HK-2 (cell line): ENCODE measurements around the gene STPG3.
"Not testable (repeated sequence)": the region's sequence is repeated elsewhere in the genome, so short reads cannot be mapped to it uniquely, and the experiment has no call there.

ENCODE experiments used
- DNase-seq: peaks from one replicate; pipeline ENCODE4 v3.0.0-alpha.2; 2018; ENCODE audit not compliant: unreplicated experiment

Gene STPG3

DNA sequence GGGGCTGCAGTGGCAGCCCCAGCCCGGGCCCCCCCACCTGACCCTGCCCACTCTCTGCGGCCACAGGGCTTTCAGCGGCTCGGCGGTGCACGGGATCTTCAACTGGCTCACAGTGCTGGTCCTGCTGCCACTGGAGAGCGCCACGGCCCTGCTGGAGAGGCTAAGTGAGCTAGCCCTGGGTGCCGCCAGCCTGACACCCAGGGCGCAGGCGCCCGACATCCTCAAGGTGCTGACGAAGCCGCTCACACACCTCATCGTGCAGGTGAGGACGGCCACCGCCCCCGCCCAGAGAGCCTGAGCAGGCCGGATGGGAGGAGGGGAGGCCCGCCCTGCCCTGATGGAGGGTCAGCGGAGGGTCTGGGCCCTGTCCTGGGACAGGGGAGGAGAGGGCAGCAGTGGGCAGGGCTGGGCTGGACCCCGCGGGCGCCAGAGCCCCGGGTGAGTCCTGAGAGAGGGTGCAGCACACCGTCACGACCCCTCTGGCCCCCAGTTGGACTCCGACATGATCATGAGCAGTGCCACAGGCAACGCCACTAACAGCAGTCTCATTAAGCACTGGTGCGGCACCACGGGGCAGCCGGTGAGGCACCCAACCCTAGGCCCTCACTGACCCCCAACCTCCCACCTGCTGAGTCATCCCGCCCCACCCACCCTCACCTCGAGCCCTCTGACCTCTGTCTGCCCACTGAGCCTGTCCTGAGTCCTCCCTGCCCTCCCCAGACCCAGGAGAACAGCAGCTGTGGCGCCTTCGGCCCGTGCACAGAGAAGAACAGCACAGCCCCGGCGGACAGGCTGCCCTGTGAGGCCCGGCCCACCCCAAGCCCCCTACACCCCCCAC lies 17.7 kb upstream of the STPG3 start:
- DNase-seq = no peak

- DNase-seq = no peak
Measured at GRCh38 chr9:137234055-137234697, 16.9 kb upstream of the STPG3 start.

DNA sequence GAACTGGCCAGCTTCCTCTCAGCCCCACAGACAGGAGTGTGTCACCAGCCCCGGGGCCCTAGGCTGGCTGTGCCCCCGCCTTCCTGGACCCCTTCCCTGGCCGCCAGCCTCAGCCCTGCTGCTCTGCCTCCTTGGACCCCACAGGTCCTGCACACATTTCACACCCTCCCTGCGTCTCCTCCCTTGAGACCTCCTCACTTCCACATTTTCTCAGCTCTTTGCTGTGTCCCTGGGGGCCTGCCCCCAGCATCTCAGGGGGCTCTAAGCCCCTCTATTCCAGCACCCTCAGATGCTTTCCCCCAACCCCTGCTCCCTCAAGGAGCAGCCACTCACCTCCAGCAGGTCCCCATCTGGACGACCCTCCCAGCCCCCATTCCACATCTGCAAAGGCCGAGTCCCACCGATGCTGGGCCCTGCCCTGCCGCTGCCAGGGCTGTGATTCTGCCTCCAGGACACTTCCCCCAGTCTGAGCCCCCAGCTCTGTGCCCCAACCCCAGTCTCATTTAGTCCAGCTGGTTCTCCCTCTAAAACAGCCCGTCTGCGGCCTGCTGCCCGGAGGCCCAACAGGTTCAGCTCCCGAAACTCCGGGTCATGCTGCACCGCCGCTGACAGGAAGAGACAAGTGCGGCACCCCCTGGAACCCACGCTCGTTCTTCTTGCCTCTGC lies 16.2 kb upstream of the STPG3 start:
- no peak for DNase-seq

GRCh38 chr9:137235424-137236237 lies 15.5 kb upstream of the STPG3 start:
- DNase-seq = no peak

- DNase-seq = peak; percentile 62
Measured at GRCh38 chr9:137236238-137236935, 14.7 kb upstream of the STPG3 start.

DNA sequence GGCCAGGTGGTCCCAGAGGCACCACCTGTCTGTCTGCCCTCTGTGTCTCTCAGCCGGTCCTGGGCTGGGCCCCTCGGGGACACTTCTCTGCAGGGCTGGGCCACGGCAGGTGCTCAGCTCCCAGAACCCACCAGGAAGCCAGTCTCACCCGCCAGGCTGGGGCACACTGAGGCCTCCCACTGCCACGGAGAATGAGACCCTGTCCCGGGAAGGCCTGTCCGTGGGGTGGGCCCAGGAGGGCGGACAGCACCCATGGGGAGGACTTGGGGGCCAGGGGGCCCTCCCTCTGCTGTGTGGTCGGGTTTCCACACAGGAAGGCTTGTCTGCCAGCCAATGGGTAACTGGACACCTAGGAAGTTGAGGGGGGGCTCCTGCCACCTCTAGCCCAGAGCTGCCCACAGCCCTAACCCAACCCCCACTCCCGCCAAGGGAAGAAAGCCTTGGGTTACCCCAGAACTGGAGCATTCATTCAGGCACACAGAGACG lies 14.1 kb upstream of the STPG3 start:
- DNase-seq = no peak

GRCh38 chr9:137237759-137238726 lies 13.0 kb upstream of the STPG3 start:
- no peak for DNase-seq

- DNase-seq = not testable (repeated sequence)
Measured at GRCh38 chr9:137239541-137240200, 11.4 kb upstream of the STPG3 start.

DNA sequence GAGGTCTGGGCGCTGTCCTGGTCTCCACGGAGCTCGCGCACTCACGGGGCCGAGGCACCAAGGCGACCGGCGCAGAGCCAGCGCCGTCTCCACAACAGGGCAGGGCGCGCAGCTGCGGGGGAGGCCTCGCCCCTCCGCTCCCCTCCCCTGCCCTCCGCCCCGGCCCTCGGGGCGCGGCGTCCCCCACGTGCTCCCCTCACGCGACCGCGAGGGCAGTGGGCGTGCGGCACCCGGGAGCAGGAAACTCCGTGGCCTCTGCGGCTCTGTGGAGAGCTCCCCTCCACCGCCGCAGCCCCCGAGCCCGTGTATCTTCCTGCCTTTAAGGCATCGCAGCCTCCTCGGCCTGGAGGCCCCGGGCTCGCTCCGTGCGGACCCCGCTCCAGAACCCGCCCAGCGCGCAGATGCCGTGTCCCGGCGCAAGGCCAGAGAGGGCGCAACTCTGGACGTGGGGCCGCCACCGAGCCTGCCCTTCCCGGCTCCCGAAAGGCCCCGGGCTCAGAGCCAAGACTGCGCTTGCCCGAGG lies 10.7 kb upstream of the STPG3 start:
- DNase-seq = peak; percentile 70

- peak; percentile 99 for DNase-seq
Measured at GRCh38 chr9:137240841-137241489, 10.1 kb upstream of the STPG3 start, which contains the start of gene TUBB4B. TSS of gene TUBB4B (plus strand) at chr9:137241287. CDS start at chr9:137241361, 74 bp downstream.

- DNase-seq = peak; percentile 62
Measured at GRCh38 chr9:137241490-137242268, 9.4 kb upstream of the STPG3 start.

- no peak for DNase-seq
Measured at GRCh38 chr9:137242269-137243203, 8.6 kb upstream of the STPG3 start.

GRCh38 chr9:137243266-137243625 lies 7.8 kb upstream of the STPG3 start:
- DNase-seq = not testable (repeated sequence)

DNA sequence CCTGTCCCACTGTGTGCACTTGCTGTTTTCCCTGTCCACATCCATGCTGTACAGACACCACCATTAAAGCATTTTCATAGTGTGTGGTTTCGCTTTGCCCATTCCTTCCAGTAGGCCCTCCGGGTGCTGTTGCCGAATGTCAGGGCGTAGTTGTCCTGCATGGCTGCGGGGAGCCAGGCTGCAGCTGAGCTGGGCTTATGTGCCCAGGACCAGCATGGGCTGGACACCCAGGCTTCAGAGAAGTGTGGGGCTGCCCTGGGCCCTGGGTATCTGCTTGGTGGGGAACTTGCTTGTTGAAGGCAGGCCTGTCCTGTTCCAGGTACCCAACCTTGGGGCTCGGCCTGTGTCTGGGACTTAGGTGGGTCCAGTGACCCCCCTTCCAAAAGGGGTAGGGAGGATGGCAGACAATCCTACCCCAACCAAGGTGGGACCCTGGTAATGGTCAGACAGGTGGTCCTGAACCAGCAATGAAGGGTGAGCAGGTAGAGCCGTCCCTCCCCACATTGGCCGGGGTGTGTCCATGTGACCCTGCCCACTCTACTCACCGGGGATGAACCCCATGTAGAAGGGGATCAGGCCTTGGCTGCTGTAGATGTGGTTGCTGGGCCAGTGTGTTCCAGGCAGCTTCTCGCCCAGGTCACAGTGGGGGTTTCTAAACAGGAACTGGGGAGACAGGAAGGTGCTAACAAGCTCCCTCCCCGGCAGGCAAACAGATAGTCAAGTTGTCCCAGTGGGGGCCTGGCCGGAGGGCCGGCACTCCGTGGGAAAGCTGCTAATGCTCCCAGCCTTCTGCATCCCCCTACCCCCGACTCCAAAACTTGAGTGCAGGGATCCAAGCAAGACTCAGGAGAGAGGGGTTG lies 7.2 kb upstream of the STPG3 start:
- DNase-seq = peak; percentile 66
